Natural killer cell (primary cell): ENCODE data around the gene MTMR12. TPM values are rescaled to one million over a fixed set of nuclear protein-coding genes. Genes with fewer than 3 reads are reported as not detected.
"Not testable (repeated sequence)": the region's sequence is repeated elsewhere in the genome, so short reads cannot be mapped to it uniquely, and the experiment has no call there.

ENCODE experiments used
- ATAC-seq, 3 donors: fragments of 150-1000 bp in 2 of 3; fragments of 200-7000 bp in 1 of 3; cut with Tn5 transposase; 1 replicate in 1 of 3; 2 replicates in 2 of 3; pipeline ENCODE4 v1.10.0; 2021; ENCODE audit warnings: mild to moderate bottlenecking in 2 of 3, moderate library complexity in 2 of 3
- DNase-seq, 2 donors: peaks; one replicate each; pipeline versions ENCODE4 v3.0.0 to v3.0.0-alpha.2; 2013 to 2021; ENCODE audit warnings: mixed read lengths in 1 of 2
- H3K27ac ChIP-seq: one replicate; pipeline ENCODE4 v1.5.1; 2013; ENCODE audit warnings: mild to moderate bottlenecking, low read length
- H3K27me3 ChIP-seq: one replicate; pipeline ENCODE4 v1.6.1; 2013; ENCODE audit warnings: low read length; ENCODE audit not compliant: control insufficient read depth, insufficient read depth
- H3K36me3 ChIP-seq: one replicate; pipeline ENCODE4 v1.6.1; 2013; ENCODE audit warnings: low read length; ENCODE audit not compliant: control insufficient read depth, insufficient read depth
- H3K4me1 ChIP-seq: one replicate; pipeline ENCODE4 v1.6.1; 2013; ENCODE audit warnings: low read length; ENCODE audit not compliant: control insufficient read depth, insufficient read depth
- H3K4me3 ChIP-seq: one replicate; pipeline ENCODE4 v1.5.1; 2013; ENCODE audit warnings: low read length
- H3K9me3 ChIP-seq: one replicate; pipeline ENCODE4 v1.6.1; 2013; ENCODE audit warnings: low read length; ENCODE audit not compliant: control insufficient read depth, insufficient read depth
- H3K27ac Mint-ChIP-seq, 2 donors: one replicate each; pipeline ENCODE4 v1.8.0; 2022; ENCODE audit warnings: mild to moderate bottlenecking in 2 of 2, mixed read lengths in 2 of 2, moderate library complexity in 1 of 2
- H3K27me3 Mint-ChIP-seq, 2 donors: one replicate each; pipeline ENCODE4 v1.8.0; 2022; ENCODE audit warnings: low read depth in 2 of 2, mixed read lengths in 2 of 2
- H3K36me3 Mint-ChIP-seq: one replicate; pipeline ENCODE4 v1.8.0; 2022; ENCODE audit warnings: mixed read lengths
- H3K4me1 Mint-ChIP-seq, 2 donors: one replicate each; pipeline ENCODE4 v1.8.0; 2022; ENCODE audit warnings: mixed read lengths in 2 of 2
- H3K4me3 Mint-ChIP-seq: one replicate; pipeline ENCODE4 v1.8.0; 2022; ENCODE audit warnings: mild to moderate bottlenecking, moderate library complexity, mixed read lengths
- H3K9me3 Mint-ChIP-seq, 2 donors: one replicate each; pipeline ENCODE4 v1.8.0; 2022; ENCODE audit warnings: mixed read lengths in 2 of 2
- WGBS: methylation state at CpG from one replicate; pipeline ENCODE4 v1.1.7; 2013; ENCODE audit warnings: missing lambda C conversion rate; ENCODE audit not compliant: insufficient coverage; 5-methylcytosine and 5-hydroxymethylcytosine counted together
- intact Hi-C: fragments of 100-400 bp; cut with micrococcal nuclease; formaldehyde crosslinking; loops from one replicate; pipeline ENCODE4 v1.14.2; 2022
- total RNA-seq, 4 donors: library from RNA; stranded (reverse); fragments of 120-200 nt in 1 of 4; gene quantifications; one replicate each; pipeline versions ENCODE4 v1.2.3 to v1.2.4, GENCODE V29; 2013 to 2022
- TF ChIP-seq, protein P1 (sequence below): fragments of 200-600 bp; IDR thresholded peaks from one replicate; pipeline ENCODE4 v1.8.0; 2022; ENCODE audit warnings: antibody characterized with exemption

MTMR12 gene
- total RNA-seq, 3 donors from 2014 or later (not counting 1 experiment from before 2014, with no cell fraction given): 36.9 to 47.7 (median 39.8) TPM

DNA sequence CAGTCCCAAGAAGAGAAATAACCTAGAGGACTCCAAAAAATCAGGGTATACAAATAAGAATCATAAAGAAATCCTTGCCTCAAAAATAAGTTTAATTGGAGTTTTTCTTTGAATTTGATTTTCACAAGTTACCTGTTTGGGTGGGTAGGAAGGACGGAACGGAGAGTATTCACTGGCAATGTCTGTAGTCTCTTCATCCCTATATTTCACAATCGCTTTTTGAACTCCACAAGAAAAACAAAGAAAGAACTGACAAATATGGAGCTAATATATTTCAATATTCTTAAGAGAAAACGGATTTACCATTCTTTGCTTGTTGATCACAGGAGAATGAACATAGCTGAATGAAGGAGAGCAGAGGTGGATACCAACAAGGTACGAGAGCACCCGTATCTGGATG is 30.1 kb downstream of the MTMR12 start:
- H3K4me3 ChIP-seq: no peak overlapping the region
- ATAC-seq (no peak), DNase-seq (no peak)
- intact Hi-C loops: loop anchor here (1.0 kb wide), 2 partner anchors 30 to 41 kb away; partner anchors contain the start of gene MTMR12
- TF ChIP-seq, protein P1, sequence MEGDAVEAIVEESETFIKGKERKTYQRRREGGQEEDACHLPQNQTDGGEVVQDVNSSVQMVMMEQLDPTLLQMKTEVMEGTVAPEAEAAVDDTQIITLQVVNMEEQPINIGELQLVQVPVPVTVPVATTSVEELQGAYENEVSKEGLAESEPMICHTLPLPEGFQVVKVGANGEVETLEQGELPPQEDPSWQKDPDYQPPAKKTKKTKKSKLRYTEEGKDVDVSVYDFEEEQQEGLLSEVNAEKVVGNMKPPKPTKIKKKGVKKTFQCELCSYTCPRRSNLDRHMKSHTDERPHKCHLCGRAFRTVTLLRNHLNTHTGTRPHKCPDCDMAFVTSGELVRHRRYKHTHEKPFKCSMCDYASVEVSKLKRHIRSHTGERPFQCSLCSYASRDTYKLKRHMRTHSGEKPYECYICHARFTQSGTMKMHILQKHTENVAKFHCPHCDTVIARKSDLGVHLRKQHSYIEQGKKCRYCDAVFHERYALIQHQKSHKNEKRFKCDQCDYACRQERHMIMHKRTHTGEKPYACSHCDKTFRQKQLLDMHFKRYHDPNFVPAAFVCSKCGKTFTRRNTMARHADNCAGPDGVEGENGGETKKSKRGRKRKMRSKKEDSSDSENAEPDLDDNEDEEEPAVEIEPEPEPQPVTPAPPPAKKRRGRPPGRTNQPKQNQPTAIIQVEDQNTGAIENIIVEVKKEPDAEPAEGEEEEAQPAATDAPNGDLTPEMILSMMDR: no peak
- Mint-ChIP-seq H3K9me3 (no peaks in the 10 kb centered on the region), H3K36me3 (no peaks in the 10 kb centered on the region), H3K27me3 (no peaks in the 10 kb centered on the region), H3K4me3 (peak overlapping the region; percentile 47), H3K27ac (peak overlapping the region; percentile 81 to 94), H3K4me1 (peaks cover 52 to 68% of the 10 kb centered on the region in 2 donors)
- H3K27me3 ChIP-seq: no peaks in the 10 kb centered on the region
- H3K36me3 ChIP-seq: no peaks in the 10 kb centered on the region
- 100% methylated on average over 3 of the region's 6 CpGs for WGBS
- no peak overlapping the region for H3K27ac ChIP-seq
- peaks cover 30% of the 10 kb centered on the region for H3K4me1 ChIP-seq
- no peaks in the 10 kb centered on the region for H3K9me3 ChIP-seq

DNA sequence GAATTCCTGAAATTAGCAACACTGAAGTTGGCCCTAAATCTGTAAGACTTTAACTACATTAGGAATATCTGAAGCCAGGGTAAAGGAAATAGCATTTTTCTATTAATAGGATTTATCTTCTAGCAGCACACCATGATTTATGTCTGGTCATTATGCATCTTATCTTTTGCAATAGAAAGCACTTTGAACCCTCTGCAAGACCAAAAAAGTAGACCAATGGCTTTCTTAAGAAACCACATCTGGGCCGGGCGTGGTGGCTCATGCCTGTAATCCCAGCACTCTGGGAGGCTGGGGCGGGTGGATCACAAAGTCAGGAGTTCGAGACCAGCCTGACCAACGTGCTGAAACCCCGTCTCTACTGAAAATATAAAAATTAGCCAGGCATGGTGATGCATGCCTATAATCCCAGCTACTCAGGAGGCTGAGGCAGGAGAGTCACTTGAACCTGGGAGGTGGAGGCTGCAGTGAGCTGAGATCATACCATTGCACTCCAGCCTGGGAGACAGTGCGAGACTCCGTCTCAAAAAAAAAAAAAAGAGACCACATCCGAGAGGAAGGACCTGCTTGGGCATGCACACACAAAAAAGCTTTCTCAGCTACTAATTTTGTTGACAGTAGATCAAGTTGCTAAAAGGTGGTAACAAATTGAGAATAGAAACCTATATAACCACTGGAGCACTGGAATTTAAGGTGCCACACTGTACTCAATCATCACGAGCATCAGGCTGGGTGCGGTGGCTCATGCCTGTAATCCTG is 31.2 kb downstream of the MTMR12 start:
- WGBS: 89% methylated on average over 11 of the region's 11 CpGs

DNA sequence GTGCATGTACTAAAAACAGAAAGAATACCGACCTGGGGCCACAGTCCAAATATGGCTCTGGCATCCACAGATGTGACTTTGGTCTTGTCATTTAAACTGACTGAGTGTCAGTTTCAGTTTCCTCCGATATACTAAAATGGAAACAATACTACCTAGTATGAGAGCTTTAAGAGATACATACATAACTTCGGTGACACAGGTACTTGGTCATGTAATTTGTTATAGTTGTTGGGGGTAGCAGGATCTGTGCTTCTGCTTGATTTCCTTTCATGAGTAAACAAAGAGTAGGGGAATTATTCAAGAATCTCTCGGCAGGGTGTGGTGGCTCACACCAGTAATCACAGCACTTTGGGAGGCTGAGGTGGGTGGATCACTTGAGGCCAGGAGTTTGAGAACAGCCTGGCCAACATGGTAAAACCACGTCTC is 32.1 kb downstream of the MTMR12 start:
- no peaks in the 10 kb centered on the region for H3K9me3 Mint-ChIP-seq
- peak; percentile 24 to 72 (median 48) for ATAC-seq
- Histone ChIP-seq H3K36me3 (no peaks in the 10 kb centered on the region), H3K9me3 (no peaks in the 10 kb centered on the region), H3K4me1 (peaks cover 44% of the 10 kb centered on the region), H3K27ac (peak overlapping the region; percentile 72), H3K4me3 (no peak overlapping the region), H3K27me3 (no peaks in the 10 kb centered on the region)
- H3K36me3 Mint-ChIP-seq: no peaks in the 10 kb centered on the region
- peaks cover 52 to 67% of the 10 kb centered on the region in 2 donors for H3K4me1 Mint-ChIP-seq
- peak in 1 of 2 donors; percentile 46 for DNase-seq
- peak overlapping the region; percentile 74 for H3K4me3 Mint-ChIP-seq
- intact Hi-C loops: no loop called here
- TF ChIP-seq, protein P1: no peak
- no peaks in the 10 kb centered on the region for H3K27me3 Mint-ChIP-seq
- 33% methylated on average over 4 of the region's 5 CpGs for WGBS
- H3K27ac Mint-ChIP-seq: peak overlapping the region; percentile 94 to 97

More for the DNA sequence above, 31.2 kb downstream of the MTMR12 start:
- H3K9me3 ChIP-seq, H3K27me3 ChIP-seq, H3K36me3 Mint-ChIP-seq, H3K9me3 Mint-ChIP-seq, ATAC-seq, intact Hi-C loops, H3K4me3 ChIP-seq, H3K27me3 Mint-ChIP-seq, H3K36me3 ChIP-seq, DNase-seq: not testable (repeated sequence)
- Histone ChIP-seq H3K4me1 (peaks cover 40% of the 10 kb centered on the region), H3K27ac (peak overlapping the region; percentile 72)
- Mint-ChIP-seq H3K4me3 (peak overlapping the region; percentile 74), H3K27ac (peak overlapping the region; percentile 94 to 97), H3K4me1 (peaks cover 48 to 63% of the 10 kb centered on the region in 2 donors)

DNA sequence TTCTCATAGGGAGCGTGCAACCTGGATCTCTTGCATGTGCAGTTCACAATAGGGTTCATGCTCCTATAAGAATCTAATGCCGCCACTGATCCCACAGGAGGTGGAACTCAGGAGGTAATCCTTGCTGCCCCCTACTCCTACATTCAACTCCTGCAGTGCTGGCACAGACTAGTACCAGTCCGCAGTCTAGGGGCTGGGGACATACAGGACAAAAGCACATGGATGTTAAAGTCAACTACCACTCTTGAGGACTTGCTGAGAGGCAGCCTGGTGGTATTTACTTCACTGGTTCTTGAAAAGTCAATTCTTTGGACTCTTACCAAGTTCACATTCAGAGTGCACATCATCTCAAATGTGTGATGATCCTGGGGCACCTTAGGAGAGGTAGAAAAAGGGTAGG is 33.0 kb downstream of the MTMR12 start:
- DNase-seq: no peak
- peak overlapping the region; percentile 62 for H3K4me3 Mint-ChIP-seq
- Histone ChIP-seq H3K27me3 (no peaks in the 10 kb centered on the region), H3K27ac (peak overlapping the region; percentile 72), H3K36me3 (no peaks in the 10 kb centered on the region), H3K4me1 (peaks cover 44% of the 10 kb centered on the region), H3K9me3 (no peaks in the 10 kb centered on the region), H3K4me3 (no peak overlapping the region)
- H3K4me1 Mint-ChIP-seq: peaks cover 61 to 67% of the 10 kb centered on the region in 2 donors
- H3K27ac Mint-ChIP-seq: peak overlapping the region; percentile 94 to 97
- no peaks in the 10 kb centered on the region for H3K27me3 Mint-ChIP-seq
- intact Hi-C loops: no loop called here
- WGBS: 100% methylated on average over 3 of the region's 3 CpGs
- ATAC-seq: no peak
- H3K36me3 Mint-ChIP-seq: no peaks in the 10 kb centered on the region
- TF ChIP-seq, protein P1: no peak
- no peaks in the 10 kb centered on the region for H3K9me3 Mint-ChIP-seq
